H9 (cell line): ENCODE measurements around the gene CCDC60. TPM values are rescaled to one million over a fixed set of nuclear protein-coding genes. Genes with fewer than 3 reads are reported as not detected.

ENCODE experiments used
- DNase-seq: peaks from one replicate; pipeline ENCODE4 v3.0.0-alpha.2; 2017
- H2AFZ ChIP-seq: one replicate; pipeline ENCODE4 v1.6.1; 2013; ENCODE audit warnings: mild to moderate bottlenecking, low read length, control low read depth, moderate library complexity
- H2AK5ac ChIP-seq: 2 replicates; pipeline ENCODE4 v1.6.1; 2013; ENCODE audit warnings: low read length, control low read depth, mixed read lengths; ENCODE audit not compliant: insufficient read length
- H2BK120ac ChIP-seq: one replicate; pipeline ENCODE4 v1.6.1; 2013; ENCODE audit warnings: low read depth, mild to moderate bottlenecking, low read length, control low read depth, inconsistent platforms; ENCODE audit not compliant: poor library complexity, severe bottlenecking
- H2BK12ac ChIP-seq: 2 replicates; pipeline ENCODE4 v1.6.1; 2013; ENCODE audit warnings: low read length, control low read depth, mixed read lengths, low read depth; ENCODE audit not compliant: insufficient read length
- H2BK15ac ChIP-seq: 2 replicates; pipeline ENCODE4 v1.6.1; 2013; ENCODE audit warnings: low read depth, low read length, control low read depth
- H2BK20ac ChIP-seq: one replicate; pipeline ENCODE4 v1.6.1; 2013; ENCODE audit warnings: low read depth, mild to moderate bottlenecking, low read length, control low read depth, inconsistent platforms; ENCODE audit not compliant: poor library complexity, severe bottlenecking
- H2BK5ac ChIP-seq: 2 replicates; pipeline ENCODE4 v1.6.1; 2013; ENCODE audit warnings: low read length, control low read depth, mixed read lengths; ENCODE audit not compliant: insufficient read length
- H3K14ac ChIP-seq: 2 replicates; pipeline ENCODE4 v1.6.1; 2013; ENCODE audit warnings: low read length, control low read depth; ENCODE audit not compliant: insufficient read depth
- H3K18ac ChIP-seq: 2 replicates; pipeline ENCODE4 v1.6.1; 2013; ENCODE audit warnings: low read depth, mild to moderate bottlenecking, mixed read lengths, low read length, control low read depth; ENCODE audit not compliant: insufficient read length
- H3K23ac ChIP-seq: 2 replicates; pipeline ENCODE4 v1.6.1; 2013; ENCODE audit warnings: low read length, control low read depth, mixed read lengths, low read depth; ENCODE audit not compliant: insufficient read length
- H3K23me2 ChIP-seq: 2 replicates; pipeline ENCODE4 v1.6.1; 2013; ENCODE audit warnings: low read depth, mild to moderate bottlenecking, mixed read lengths, low read length, control low read depth; ENCODE audit not compliant: insufficient read length, poor library complexity, severe bottlenecking
- H3K27ac ChIP-seq: 2 replicates; pipeline ENCODE4 v1.5.1; 2013; ENCODE audit warnings: low read length, control low read depth, mixed read lengths, low read depth; ENCODE audit not compliant: insufficient read length
- H3K27me3 ChIP-seq: 2 replicates; pipeline ENCODE4 v1.6.1; 2013; ENCODE audit warnings: low read length, control low read depth, inconsistent platforms; ENCODE audit not compliant: insufficient read depth
- H3K4ac ChIP-seq: 2 replicates; pipeline ENCODE4 v1.6.1; 2013; ENCODE audit warnings: low read depth, mild to moderate bottlenecking, control low read depth, inconsistent platforms, low read length, moderate library complexity
- H3K4me1 ChIP-seq: 2 replicates; pipeline ENCODE4 v1.6.1; 2013; ENCODE audit warnings: low read length, control low read depth, inconsistent platforms; ENCODE audit not compliant: insufficient read depth
- H3K4me2 ChIP-seq: 2 replicates; pipeline ENCODE4 v1.6.1; 2013; ENCODE audit warnings: low read length, control low read depth, mixed read lengths; ENCODE audit not compliant: insufficient read length, insufficient read depth
- H3K56ac ChIP-seq: 2 replicates; pipeline ENCODE4 v1.6.1; 2013; ENCODE audit warnings: low read depth, mild to moderate bottlenecking, mixed read lengths, low read length, control low read depth; ENCODE audit not compliant: insufficient read length
- H3K79me1 ChIP-seq: 2 replicates; pipeline ENCODE4 v1.6.1; 2013; ENCODE audit warnings: low read depth, mild to moderate bottlenecking, moderate library complexity, low read length, control low read depth, inconsistent platforms; ENCODE audit not compliant: insufficient read depth, poor library complexity, severe bottlenecking
- H3K79me2 ChIP-seq: 2 replicates; pipeline ENCODE4 v1.6.1; 2013; ENCODE audit warnings: low read length, control low read depth, inconsistent platforms; ENCODE audit not compliant: insufficient read depth
- H3K9ac ChIP-seq: 2 replicates; pipeline ENCODE4 v1.6.1; 2013; ENCODE audit warnings: low read length, control low read depth, mixed read lengths; ENCODE audit not compliant: insufficient read length; ENCODE audit errors: extremely low read depth
- H3K9me3 ChIP-seq: one replicate; pipeline ENCODE4 v1.6.1; 2013; ENCODE audit warnings: low read depth, low read length, inconsistent platforms; ENCODE audit not compliant: control insufficient read depth
- H3T11ph ChIP-seq: one replicate; pipeline ENCODE4 v1.6.1; 2013; ENCODE audit warnings: mild to moderate bottlenecking, low read length, control low read depth, inconsistent platforms
- H4K20me1 ChIP-seq: one replicate; pipeline ENCODE4 v1.6.1; 2013; ENCODE audit not compliant: control insufficient read depth, insufficient read length, insufficient read depth
- H4K5ac ChIP-seq: 2 replicates; pipeline ENCODE4 v1.6.1; 2013; ENCODE audit warnings: low read depth, mild to moderate bottlenecking, mixed read lengths, low read length, control low read depth; ENCODE audit not compliant: insufficient read length
- H4K8ac ChIP-seq: replicated peaks from 2 replicates; pipeline ENCODE4 v1.6.1; 2013; ENCODE audit warnings: low read length, control low read depth, mixed read lengths, low read depth; ENCODE audit not compliant: insufficient read length
- H4K91ac ChIP-seq: 2 replicates; pipeline ENCODE4 v1.6.1; 2013; ENCODE audit warnings: low read depth, mild to moderate bottlenecking, moderate library complexity, mixed read lengths, low read length, control low read depth; ENCODE audit not compliant: insufficient read length
- H3K27ac Mint-ChIP-seq, 3 experiments: 2 replicates in 2 of 3; 3 replicates in 1 of 3; pipeline ENCODE4 v1.8.0; 2020 to 2021; ENCODE audit warnings: mixed read lengths in 3 of 3, mild to moderate bottlenecking in 1 of 3, moderate library complexity in 1 of 3
- H3K27me3 Mint-ChIP-seq: 2 replicates; pipeline ENCODE4 v1.8.0; 2021; ENCODE audit warnings: low read depth, mild to moderate bottlenecking, moderate library complexity, mixed read lengths
- H3K36me3 Mint-ChIP-seq, 3 experiments: 2 replicates in 2 of 3; 3 replicates in 1 of 3; pipeline ENCODE4 v1.8.0; 2020 to 2021; ENCODE audit warnings: low read depth in 3 of 3, mixed read lengths in 3 of 3; ENCODE audit not compliant: insufficient read depth in 1 of 3
- H3K4me1 Mint-ChIP-seq, 2 experiments: 2 replicates each; pipeline ENCODE4 v1.8.0; 2020; ENCODE audit warnings: mixed read lengths in 2 of 2
- H3K4me3 Mint-ChIP-seq, 2 experiments: 2 replicates in 1 of 2; 3 replicates in 1 of 2; pipeline ENCODE4 v1.8.0; 2020 to 2021; ENCODE audit warnings: mild to moderate bottlenecking in 2 of 2, mixed read lengths in 2 of 2, moderate library complexity in 1 of 2
- H3K9me3 Mint-ChIP-seq, 2 experiments: 2 replicates in 1 of 2; 3 replicates in 1 of 2; pipeline ENCODE4 v1.8.0; 2020; ENCODE audit warnings: mild to moderate bottlenecking in 2 of 2, mixed read lengths in 2 of 2, moderate library complexity in 1 of 2
- CTCF ChIP-seq: fragments of 200-600 bp; sonication (generic); conservative IDR thresholded peaks from 3 replicates; pipeline ENCODE4 v1.8.0; 2021; ENCODE audit warnings: antibody characterized with exemption, mild to moderate bottlenecking
- WGBS: extraction: QIAGEN DNeasy Blood & Tissue Kit; methylation state at CpG from one replicate; pipeline ENCODE4 v1.1.7; 2013; ENCODE audit warnings: missing lambda C conversion rate, low lambda C conversion rate, mixed read lengths; ENCODE audit not compliant: insufficient read length; ENCODE audit errors: extremely low coverage; 5-methylcytosine and 5-hydroxymethylcytosine counted together
- total RNA-seq: library from RNA; stranded (reverse); gene quantifications from 2 replicates; pipeline ENCODE4 v1.2.1, GENCODE V29; 2021

Gene CCDC60
- total RNA-seq, 1 experiment from 2014 or later: 0.44 TPM

- H3K4ac ChIP-seq: no peak overlapping the region
- no peak overlapping the region for H3K56ac ChIP-seq
- H3K27ac ChIP-seq: no peak overlapping the region
- no peak overlapping the region for H3K23ac ChIP-seq
- H2AFZ ChIP-seq: no peak overlapping the region
- Mint-ChIP-seq H3K27me3 (peaks cover 3% of the 10 kb centered on the region; the same call in 1 of the 2 replicates), H3K4me1 (peaks cover 0 to 6% of the 10 kb centered on the region in 2 experiments; a peak in 2 of 4 replicates), H3K9me3 (no peaks in the 10 kb centered on the region), H3K27ac (no peak overlapping the region), H3K4me3 (no peak overlapping the region), H3K36me3 (no peaks in the 10 kb centered on the region)
- H3K14ac ChIP-seq: no peak overlapping the region
- H4K5ac ChIP-seq: no peak overlapping the region
- H3K23me2 ChIP-seq: no peaks in the 10 kb centered on the region
- H3K27me3 ChIP-seq: no peaks in the 10 kb centered on the region
- no peak for DNase-seq
- no peaks in the 10 kb centered on the region for H3K79me1 ChIP-seq
- H3K18ac ChIP-seq: no peak overlapping the region
- no peak overlapping the region for H2BK5ac ChIP-seq
- no peaks in the 10 kb centered on the region for H3K79me2 ChIP-seq
- no peaks in the 10 kb centered on the region for H4K20me1 ChIP-seq
- H3K4me1 ChIP-seq: no peaks in the 10 kb centered on the region
- no peak overlapping the region for H3K4me2 ChIP-seq
- no peak overlapping the region for H3T11ph ChIP-seq
- H3K9me3 ChIP-seq: no peaks in the 10 kb centered on the region
- H2BK20ac ChIP-seq: no peak overlapping the region
- no peak overlapping the region for H4K8ac ChIP-seq
- H2BK12ac ChIP-seq: no peak overlapping the region
- H2AK5ac ChIP-seq: no peak overlapping the region
- no CpG with 5 or more reads among the region's 2 CpGs for WGBS
- H4K91ac ChIP-seq: no peak overlapping the region
- H2BK120ac ChIP-seq: no peak overlapping the region
- no peak overlapping the region for H2BK15ac ChIP-seq
- TF ChIP-seq CTCF: no peak
- no peak overlapping the region for H3K9ac ChIP-seq
Observed at GRCh38 chr12:119296535-119296934, 38.0 kb upstream of the CCDC60 start.
